Liver (tissue), 9 donors: Measurements from ENCODE around the gene SUGCT. TPM values are rescaled to one million over a fixed set of nuclear protein-coding genes. Genes with fewer than 3 reads are reported as not detected.

ENCODE experiments used
- DNase-seq: peaks from one replicate; pipeline ENCODE4 v3.0.0-alpha.2; 2017; ENCODE audit warnings: low spot score
- H3K27ac ChIP-seq, 2 donors: one replicate each; pipeline ENCODE4 v1.7.0; 2013; ENCODE audit warnings: inconsistent platforms in 2 of 2, low read length in 2 of 2, control low read depth in 1 of 2, low read depth in 1 of 2, mild to moderate bottlenecking in 1 of 2
- H3K27me3 ChIP-seq, 4 donors: one replicate each; pipeline versions ENCODE4 v1.6.1 to v1.7.0; 2013; ENCODE audit warnings: low read length in 3 of 4, inconsistent platforms in 1 of 4, mild to moderate bottlenecking in 1 of 4, moderate library complexity in 1 of 4; ENCODE audit not compliant: control insufficient read depth in 4 of 4, insufficient read depth in 4 of 4
- H3K36me3 ChIP-seq, 4 donors: one replicate each; pipeline versions ENCODE4 v1.6.1 to v1.7.0; 2013; ENCODE audit warnings: low read length in 3 of 4, mild to moderate bottlenecking in 3 of 4, low read depth in 1 of 4, moderate library complexity in 1 of 4; ENCODE audit not compliant: control insufficient read depth in 4 of 4, insufficient read depth in 3 of 4
- H3K4me1 ChIP-seq, 4 donors: one replicate each; pipeline versions ENCODE4 v1.6.1 to v1.7.0; 2013; ENCODE audit warnings: low read length in 3 of 4, mild to moderate bottlenecking in 3 of 4, moderate library complexity in 1 of 4; ENCODE audit not compliant: control insufficient read depth in 4 of 4, insufficient read depth in 4 of 4
- H3K4me3 ChIP-seq, 3 donors: one replicate each; pipeline versions ENCODE4 v1.6.1 to v1.7.0; 2013; ENCODE audit warnings: low read length in 3 of 3, control low read depth in 1 of 3, low read depth in 1 of 3, mild to moderate bottlenecking in 1 of 3
- H3K9ac ChIP-seq, 2 donors: one replicate each; pipeline ENCODE4 v1.7.0; 2013; ENCODE audit warnings: low read length in 2 of 2, mild to moderate bottlenecking in 2 of 2, moderate library complexity in 2 of 2, control low read depth in 1 of 2, low read depth in 1 of 2
- H3K9me3 ChIP-seq, 4 donors: one replicate each; pipeline versions ENCODE4 v1.6.1 to v1.7.0; 2013; ENCODE audit warnings: low read length in 3 of 4; ENCODE audit not compliant: control insufficient read depth in 4 of 4
- EGR1 ChIP-seq, 2 donors: IDR thresholded peaks; 2 replicates each; pipeline ENCODE4 v1.6.1; 2016 to 2018; ENCODE audit warnings: antibody characterized with exemption in 2 of 2, low read depth in 2 of 2
- FOXA1 ChIP-seq: IDR thresholded peaks from 2 replicates; pipeline ENCODE4 v1.6.1; 2016; ENCODE audit warnings: antibody characterized with exemption
- FOXA2 ChIP-seq: IDR thresholded peaks from 2 replicates; pipeline ENCODE4 v1.6.1; 2016; ENCODE audit warnings: antibody characterized with exemption
- GABPA ChIP-seq, 2 donors: IDR thresholded peaks in 1 of 2; conservative IDR thresholded peaks in 1 of 2; 2 replicates each; pipeline ENCODE4 v1.6.1; 2016; ENCODE audit warnings: antibody characterized with exemption in 2 of 2, mild to moderate bottlenecking in 1 of 2, moderate library complexity in 1 of 2
- HNF4A ChIP-seq, 2 donors: conservative IDR thresholded peaks; 2 replicates each; pipeline ENCODE4 v1.6.1; 2016; ENCODE audit warnings: antibody characterized with exemption in 2 of 2, mild to moderate bottlenecking in 2 of 2
- HNF4G ChIP-seq: IDR thresholded peaks from 2 replicates; pipeline ENCODE4 v1.6.1; 2016; ENCODE audit warnings: antibody characterized with exemption
- JUND ChIP-seq, 2 donors: IDR thresholded peaks; 2 replicates each; pipeline ENCODE4 v1.6.1; 2016; ENCODE audit warnings: antibody characterized with exemption in 2 of 2
- NR2F2 ChIP-seq: IDR thresholded peaks from 2 replicates; pipeline ENCODE4 v1.6.1; 2016; ENCODE audit warnings: antibody characterized with exemption
- RAD21 ChIP-seq, 2 donors: IDR thresholded peaks; 2 replicates each; pipeline ENCODE4 v1.6.1; 2016; ENCODE audit warnings: antibody characterized with exemption in 2 of 2, mild to moderate bottlenecking in 2 of 2
- RXRA ChIP-seq, 2 donors: IDR thresholded peaks; 2 replicates each; pipeline ENCODE4 v1.6.1; 2017 to 2018; ENCODE audit warnings: antibody characterized with exemption in 2 of 2, mild to moderate bottlenecking in 1 of 2
- SP1 ChIP-seq: IDR thresholded peaks from 2 replicates; pipeline ENCODE4 v1.6.1; 2018; ENCODE audit warnings: antibody characterized with exemption, mild to moderate bottlenecking
- TAF1 ChIP-seq: conservative IDR thresholded peaks from 2 replicates; pipeline ENCODE4 v1.6.1; 2016; ENCODE audit warnings: antibody characterized with exemption, mild to moderate bottlenecking
- YY1 ChIP-seq: IDR thresholded peaks from 2 replicates; pipeline ENCODE4 v1.6.1; 2016; ENCODE audit warnings: antibody characterized with exemption, mild to moderate bottlenecking
- WGBS: extraction: QIAGEN DNeasy Blood & Tissue Kit; methylation state at CpG from one replicate; pipeline ENCODE4 v1.1.7; 2013; 5-methylcytosine and 5-hydroxymethylcytosine counted together
- polyA plus RNA-seq, 2 donors: library from polyadenylated mRNA; stranded (reverse) in 1 of 2; unstranded in 1 of 2; fragments of 200-250 nt in 1 of 2; fragments of >200 nt in 1 of 2; fragmentation: Nextera tagmentation in 1 of 2; extraction: Ambion mirVana in 1 of 2; gene quantifications; one replicate each; pipeline versions ENCODE4 v1.2.1 to v1.2.3, GENCODE V29; 2013 to 2015
- total RNA-seq, 2 donors: library from RNA; depleted of rRNA; stranded (reverse); fragments of >200 nt; gene quantifications; one replicate each; pipeline ENCODE4 v1.2.3, GENCODE V29; 2014
- TF ChIP-seq, protein P1 (sequence below): fragments of 150-350 bp; IDR thresholded peaks from 2 replicates; pipeline ENCODE4 v1.5.1; 2017; ENCODE audit warnings: improper control_type of control experiment, low read depth, low read length; ENCODE audit not compliant: missing input control
- TF ChIP-seq, protein P2 (sequence below): IDR thresholded peaks from 2 replicates; pipeline ENCODE4 v1.6.1; 2016; ENCODE audit warnings: antibody characterized with exemption
- TF ChIP-seq, protein P3 (sequence below): IDR thresholded peaks from 2 replicates; pipeline ENCODE4 v1.6.1; 2016; ENCODE audit warnings: antibody characterized with exemption
- donor health status: healthy.
- donor health status: healthy.
- donor health status: healthy.
- donor health status: healthy.
- donor health status: healthy.

The SUGCT gene
- total and polyA plus RNA-seq, 4 donors: 6.2 to 11.9 (median 9.9) TPM

DNA sequence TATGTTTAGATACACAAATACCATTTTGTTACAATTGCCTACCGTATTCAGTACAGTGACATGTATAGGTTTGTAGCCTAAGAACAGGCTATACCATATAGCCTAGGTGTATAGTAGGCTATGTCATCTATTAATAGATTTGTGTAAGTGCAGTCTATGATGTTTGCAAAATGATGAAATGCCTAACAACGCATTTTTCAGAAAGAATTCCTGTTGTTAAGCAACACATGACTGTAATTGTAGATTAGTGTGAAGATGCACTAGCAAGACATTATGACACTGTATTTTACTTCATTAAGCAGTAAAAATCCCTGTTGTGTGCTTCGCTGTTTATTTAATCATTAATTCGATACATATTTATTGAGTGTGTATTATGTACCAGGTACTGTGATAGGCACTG, 446.0 kb downstream of the SUGCT start:
- WGBS: 93% methylated on average over 4 of the region's 4 CpGs
- H3K4me1 ChIP-seq: no peaks in the 10 kb centered on the region
- DNase-seq: no peak
- H3K27ac ChIP-seq: no peak overlapping the region
- no peak for TF ChIP-seq HNF4G
- TF ChIP-seq RAD21 (IDR thresholded peaks at IDR 0.05): no peak
- TF ChIP-seq, protein P1, sequence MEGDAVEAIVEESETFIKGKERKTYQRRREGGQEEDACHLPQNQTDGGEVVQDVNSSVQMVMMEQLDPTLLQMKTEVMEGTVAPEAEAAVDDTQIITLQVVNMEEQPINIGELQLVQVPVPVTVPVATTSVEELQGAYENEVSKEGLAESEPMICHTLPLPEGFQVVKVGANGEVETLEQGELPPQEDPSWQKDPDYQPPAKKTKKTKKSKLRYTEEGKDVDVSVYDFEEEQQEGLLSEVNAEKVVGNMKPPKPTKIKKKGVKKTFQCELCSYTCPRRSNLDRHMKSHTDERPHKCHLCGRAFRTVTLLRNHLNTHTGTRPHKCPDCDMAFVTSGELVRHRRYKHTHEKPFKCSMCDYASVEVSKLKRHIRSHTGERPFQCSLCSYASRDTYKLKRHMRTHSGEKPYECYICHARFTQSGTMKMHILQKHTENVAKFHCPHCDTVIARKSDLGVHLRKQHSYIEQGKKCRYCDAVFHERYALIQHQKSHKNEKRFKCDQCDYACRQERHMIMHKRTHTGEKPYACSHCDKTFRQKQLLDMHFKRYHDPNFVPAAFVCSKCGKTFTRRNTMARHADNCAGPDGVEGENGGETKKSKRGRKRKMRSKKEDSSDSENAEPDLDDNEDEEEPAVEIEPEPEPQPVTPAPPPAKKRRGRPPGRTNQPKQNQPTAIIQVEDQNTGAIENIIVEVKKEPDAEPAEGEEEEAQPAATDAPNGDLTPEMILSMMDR: no peak
- no peak overlapping the region for H3K4me3 ChIP-seq
- no peaks in the 10 kb centered on the region for H3K27me3 ChIP-seq
- H3K36me3 ChIP-seq: peaks cover 0 to 2% (median 0%) of the 10 kb centered on the region in 4 donors
- no peak overlapping the region for H3K9ac ChIP-seq
- no peaks in the 10 kb centered on the region for H3K9me3 ChIP-seq

DNA sequence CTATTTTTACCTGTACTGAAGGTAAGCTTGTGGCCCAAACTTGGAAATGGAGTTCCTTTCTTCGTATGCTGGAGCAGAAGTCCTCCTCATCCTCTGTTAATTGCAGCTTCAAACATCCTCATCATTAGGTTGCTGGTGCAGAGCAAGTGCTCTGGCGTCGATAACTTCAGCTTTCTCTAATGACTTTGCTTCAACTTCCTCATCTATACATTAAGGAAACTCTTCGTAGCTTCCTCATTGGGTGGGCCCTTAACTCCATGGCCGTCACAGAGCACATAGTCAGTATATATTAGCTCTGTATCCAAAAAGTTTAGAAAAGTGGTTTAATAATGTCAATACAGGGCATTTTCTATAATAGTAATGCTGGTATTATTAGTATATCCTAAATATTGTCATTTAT, 447.7 kb downstream of the SUGCT start:
- Histone ChIP-seq H3K9me3 (no peaks in the 10 kb centered on the region), H3K36me3 (no peaks in the 10 kb centered on the region), H3K4me1 (no peaks in the 10 kb centered on the region), H3K27ac (no peak overlapping the region), H3K9ac (no peak overlapping the region), H3K27me3 (no peaks in the 10 kb centered on the region), H3K4me3 (no peak overlapping the region)
- TF ChIP-seq EGR1 (IDR thresholded peaks at IDR 0.05; ENCODE audit: low read depth in 2 of 2) (no peak), YY1 (no peak), TAF1 (no peak)
- TF ChIP-seq, protein P2, sequence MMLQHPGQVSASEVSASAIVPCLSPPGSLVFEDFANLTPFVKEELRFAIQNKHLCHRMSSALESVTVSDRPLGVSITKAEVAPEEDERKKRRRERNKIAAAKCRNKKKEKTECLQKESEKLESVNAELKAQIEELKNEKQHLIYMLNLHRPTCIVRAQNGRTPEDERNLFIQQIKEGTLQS: no peak
- no peak for DNase-seq
- WGBS: 88% methylated on average over 5 of the region's 5 CpGs

DNA sequence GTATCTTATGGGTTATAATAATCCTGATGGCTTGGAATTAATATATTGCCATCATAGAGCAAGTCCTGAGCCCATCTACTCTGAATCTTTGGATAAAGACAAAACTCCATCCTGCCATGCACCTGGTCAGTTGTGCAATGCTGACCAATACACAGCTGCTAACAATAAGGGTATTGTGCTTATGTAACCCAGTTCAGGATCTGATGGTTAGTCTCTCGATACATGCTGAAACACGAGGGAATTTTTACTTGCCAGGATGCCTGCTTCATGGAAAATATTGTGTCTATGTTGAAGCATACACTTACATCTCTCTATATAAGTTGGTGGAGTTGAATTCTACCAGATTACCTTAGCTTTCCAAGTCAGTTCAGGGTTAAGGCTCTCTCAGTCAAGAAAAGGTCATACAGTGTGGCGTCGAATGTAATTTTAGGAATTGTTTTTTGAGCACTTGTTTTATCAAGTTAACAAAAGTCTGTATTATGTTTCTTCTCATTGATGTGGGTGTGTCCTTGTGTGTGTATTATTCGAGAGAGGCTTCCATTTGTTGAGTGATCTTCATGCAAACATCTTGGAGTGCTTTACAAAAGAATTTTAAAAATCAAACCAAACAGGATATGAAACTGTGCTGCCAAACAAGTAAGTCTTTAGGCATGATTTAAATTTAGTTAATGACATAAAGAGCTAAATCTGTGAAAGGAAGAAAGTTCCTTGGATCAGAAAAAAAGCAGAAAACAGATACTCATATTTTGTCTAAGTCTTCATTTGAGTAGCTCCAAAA, 449.1 kb downstream of the SUGCT start:
- Histone ChIP-seq H3K9ac (no peak overlapping the region), H3K27ac (no peak overlapping the region), H3K27me3 (no peaks in the 10 kb centered on the region), H3K36me3 (no peaks in the 10 kb centered on the region), H3K9me3 (no peaks in the 10 kb centered on the region), H3K4me3 (no peak overlapping the region), H3K4me1 (no peaks in the 10 kb centered on the region)
- TF ChIP-seq FOXA2: no peak
- TF ChIP-seq FOXA1: no peak
- no peak for TF ChIP-seq TAF1
- TF ChIP-seq EGR1 (IDR thresholded peaks at IDR 0.05; ENCODE audit: low read depth in 2 of 2): no peak
- no peak for TF ChIP-seq HNF4G
- 82% methylated on average over 5 of the region's 5 CpGs for WGBS
- DNase-seq: no peak

DNA sequence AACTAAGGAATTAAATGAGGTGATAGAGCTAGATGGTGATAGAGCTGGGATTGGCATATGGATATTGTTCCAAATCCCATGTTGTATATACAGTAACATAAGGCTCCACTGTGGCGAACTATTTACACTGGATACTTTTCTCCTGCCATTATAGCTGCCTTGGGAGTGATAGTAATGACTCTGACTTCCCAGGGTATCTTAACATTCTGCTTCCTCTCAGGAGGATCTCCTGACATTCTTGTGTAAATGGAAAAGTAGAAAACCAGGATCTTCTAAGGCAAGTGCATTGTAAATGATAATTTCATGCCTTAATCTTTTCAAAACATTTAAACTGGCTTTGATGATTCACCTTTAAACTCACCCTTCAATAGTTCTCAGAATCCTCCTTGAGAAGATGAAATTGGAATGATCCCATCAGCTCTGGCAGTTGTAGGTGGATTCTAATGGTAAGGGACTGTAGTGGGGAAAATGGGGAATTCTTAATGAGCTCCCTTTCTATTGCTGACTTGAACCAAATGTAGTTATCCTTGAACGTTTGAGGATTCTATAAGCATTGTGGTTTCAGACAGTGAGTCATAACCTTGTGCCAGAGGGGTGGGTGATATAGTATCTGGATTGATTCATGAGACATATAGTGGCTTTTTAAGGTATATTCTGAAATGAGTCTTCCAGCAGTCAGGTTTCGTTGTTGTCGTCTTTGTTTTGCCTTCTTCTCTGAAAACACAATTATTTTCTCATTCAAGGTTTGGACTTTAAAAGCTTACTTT, 450.0 kb downstream of the SUGCT start:
- TF ChIP-seq RAD21 (IDR thresholded peaks at IDR 0.05) (no peak), NR2F2 (no peak), RXRA (IDR thresholded peaks at IDR 0.05) (no peak), FOXA1 (no peak), FOXA2 (no peak), JUND (IDR thresholded peaks at IDR 0.05) (no peak), GABPA (IDR thresholded peaks at IDR 0.05 in 1 of 2, conservative IDR thresholded peaks at IDR 0.05 in 1 of 2) (no peak), HNF4A (conservative IDR thresholded peaks at IDR 0.05) (no peak), YY1 (no peak), SP1 (no peak), EGR1 (IDR thresholded peaks at IDR 0.05; ENCODE audit: low read depth in 2 of 2) (no peak)
- TF ChIP-seq, protein P1: no peak
- TF ChIP-seq, protein P2: no peak
- TF ChIP-seq, protein P3, sequence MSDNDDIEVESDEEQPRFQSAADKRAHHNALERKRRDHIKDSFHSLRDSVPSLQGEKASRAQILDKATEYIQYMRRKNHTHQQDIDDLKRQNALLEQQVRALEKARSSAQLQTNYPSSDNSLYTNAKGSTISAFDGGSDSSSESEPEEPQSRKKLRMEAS: no peak
- no peaks in the 10 kb centered on the region for H3K27me3 ChIP-seq
- H3K4me3 ChIP-seq: no peak overlapping the region
- no peak overlapping the region for H3K9ac ChIP-seq
- DNase-seq: no peak
- no peaks in the 10 kb centered on the region for H3K36me3 ChIP-seq
- no peak overlapping the region for H3K27ac ChIP-seq
- no peaks in the 10 kb centered on the region for H3K4me1 ChIP-seq
- WGBS: 90% methylated on average over 4 of the region's 4 CpGs
- H3K9me3 ChIP-seq: no peaks in the 10 kb centered on the region
